NCI-H1105 treated with DMSO at 0.1 percent for 48 hours (cell line): ENCODE data around the gene SCAI.
"Not testable (repeated sequence)": the region's sequence is repeated elsewhere in the genome, so short reads cannot be mapped to it uniquely, and the experiment has no call there.

Experiments
- DNase-seq: peaks from one replicate; lab custom pipeline; 2025; lab: John Stamatoyannopoulos, UW

SCAI gene

DNA sequence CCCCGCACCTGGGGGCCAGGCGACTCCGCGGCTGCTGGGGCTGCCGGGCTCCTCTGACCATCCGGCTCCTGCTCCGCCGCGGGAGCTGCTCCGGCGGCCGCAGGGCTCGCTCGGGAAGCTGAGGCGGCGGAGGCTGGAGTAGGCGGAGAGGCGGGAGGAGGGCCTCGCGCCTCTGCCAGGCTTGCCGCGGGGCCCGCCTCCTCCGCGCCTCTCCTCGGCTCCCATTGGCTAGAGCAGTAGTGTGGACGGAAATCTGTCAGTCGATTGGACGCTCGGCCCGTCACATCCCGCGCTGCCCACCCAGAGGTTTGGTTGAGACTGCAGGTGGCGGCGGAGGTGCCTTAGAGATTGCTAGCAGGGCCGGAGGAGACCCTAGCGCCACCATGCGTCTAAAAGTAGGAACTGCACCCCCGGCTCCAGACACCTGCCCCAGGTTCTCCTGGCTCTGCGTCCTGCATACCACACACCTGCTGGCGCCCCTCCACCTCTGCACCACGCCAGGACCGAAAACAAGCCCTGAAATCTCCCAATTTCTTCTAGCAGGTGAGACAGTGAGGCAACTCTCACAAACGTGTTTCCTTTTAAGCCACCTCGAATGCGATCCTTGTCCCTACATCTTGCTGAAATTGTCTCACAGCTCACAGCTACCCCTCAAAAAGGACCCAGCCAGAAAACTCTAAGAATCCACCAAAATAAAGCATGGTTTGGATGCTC is at the start of gene SCAI:
Gene SCAI (minus strand): TSS at position 152 of the 714 bp plus-strand sequence. CDS start 91 bp downstream, at position 61.
- peak; percentile 99 for DNase-seq

DNA sequence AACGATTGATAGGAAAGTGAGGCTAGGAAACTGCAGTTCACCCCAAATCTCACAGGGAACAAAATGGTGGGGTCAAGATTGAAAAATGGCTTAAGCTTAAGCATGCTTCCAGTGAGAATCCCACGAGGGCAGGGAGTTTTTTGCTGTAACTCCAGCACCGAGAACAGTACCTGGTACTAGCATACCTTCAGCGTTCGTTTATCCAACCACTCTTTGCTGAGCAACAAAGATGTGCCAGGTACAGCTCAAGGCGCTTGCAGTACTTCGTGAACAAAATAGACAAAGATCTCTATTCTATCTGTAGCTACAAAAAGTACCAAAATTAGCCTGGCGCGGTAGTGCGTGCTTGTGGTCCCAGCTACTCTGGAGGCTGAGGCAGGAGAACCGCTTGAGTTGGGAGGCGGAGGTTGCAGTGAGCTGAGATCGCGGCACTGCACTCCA is 47.1 kb upstream of the SCAI start:
- peak; percentile 14 for DNase-seq

DNA sequence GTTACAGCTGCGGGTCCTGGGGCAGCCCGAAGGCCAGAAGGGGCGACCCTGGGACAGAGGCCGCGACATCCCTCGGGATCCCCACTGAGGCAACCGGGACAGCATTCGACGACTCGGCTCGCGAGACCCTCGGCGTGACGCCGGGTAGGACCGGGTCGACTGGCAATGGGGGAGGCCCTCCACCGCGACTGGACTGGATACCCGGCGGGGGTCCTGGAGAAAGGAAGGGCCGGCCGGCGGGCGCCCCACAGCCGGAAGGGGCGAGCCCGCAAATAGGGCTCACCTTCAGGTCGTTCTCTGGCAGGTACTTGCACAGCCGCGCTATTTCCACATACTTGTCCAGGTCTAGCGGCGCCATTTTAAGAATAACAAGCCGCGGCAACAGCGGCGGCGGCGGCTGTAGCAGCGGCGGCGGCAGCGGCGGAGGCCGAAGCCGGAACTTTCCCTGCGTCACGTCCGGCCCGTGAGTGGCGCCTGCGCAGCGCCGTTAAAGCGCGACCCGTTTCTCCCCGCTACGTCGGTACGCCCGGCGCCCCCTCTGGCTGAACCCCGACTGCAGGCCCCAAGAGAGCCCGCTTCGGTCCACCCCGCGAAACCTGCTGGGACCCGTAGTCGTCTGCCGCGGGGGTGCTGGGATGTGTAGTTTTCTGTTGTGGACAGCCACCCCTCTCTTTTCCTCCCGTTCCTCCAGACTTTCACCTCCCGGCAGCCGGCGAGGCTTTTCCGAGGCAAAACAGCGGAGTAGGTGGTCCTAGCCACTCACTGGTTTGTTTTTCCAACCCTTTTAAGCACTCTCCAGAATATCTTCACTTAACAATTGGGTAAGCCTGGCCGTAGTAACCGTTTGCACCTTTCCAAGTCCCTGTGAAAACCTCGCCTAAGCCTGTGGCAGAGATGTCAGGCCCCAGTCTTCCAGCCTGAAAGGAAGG is 46.3 kb upstream of the SCAI start, which contains the start of gene PPP6C:
Gene PPP6C (minus strand): TSS at position 443 of the 929 bp plus-strand sequence. CDS start 85 bp downstream, at position 358.
- peak; percentile 92 for DNase-seq

- no peak for DNase-seq
Observed at GRCh38 chr9:125189011-125189360, 45.7 kb upstream of the SCAI start.

DNA sequence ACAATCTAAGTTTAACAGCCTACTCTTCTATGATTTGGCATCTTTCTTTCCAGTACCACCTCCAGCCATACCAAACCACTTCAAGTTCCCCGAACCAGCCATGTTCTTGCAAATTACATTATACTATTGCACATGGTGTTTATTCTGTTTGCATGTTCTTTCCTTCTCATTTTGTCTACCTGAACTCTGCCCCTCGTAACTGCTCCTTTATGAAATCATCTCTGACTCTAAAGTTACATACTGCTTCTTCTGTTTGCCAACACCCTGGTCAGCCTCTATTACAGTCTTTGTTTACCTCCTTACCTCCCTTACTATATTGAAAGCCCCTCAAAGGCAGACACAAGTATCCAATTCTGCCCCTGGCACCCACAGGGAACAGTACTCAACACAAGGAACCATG is 40.2 kb upstream of the SCAI start:
- no peak for DNase-seq

DNA sequence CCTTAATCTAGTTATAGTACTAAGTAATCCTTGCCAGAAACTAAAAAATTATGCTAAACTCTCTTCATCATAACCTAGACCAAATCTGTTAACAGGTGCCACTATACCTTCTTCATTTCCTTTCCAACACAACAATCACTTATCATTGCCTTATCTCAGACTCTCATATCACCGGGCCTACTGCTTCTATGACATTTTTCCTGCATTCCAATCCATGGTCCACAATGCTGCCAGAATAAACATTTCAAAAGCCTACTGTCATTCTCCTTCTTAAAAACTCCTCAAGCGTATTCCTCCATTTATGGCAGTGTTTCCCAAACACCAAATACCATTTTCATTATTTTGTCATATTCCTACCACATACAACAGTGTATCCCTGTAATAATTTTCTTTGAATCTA is 39.7 kb upstream of the SCAI start:
- no peak for DNase-seq

DNA sequence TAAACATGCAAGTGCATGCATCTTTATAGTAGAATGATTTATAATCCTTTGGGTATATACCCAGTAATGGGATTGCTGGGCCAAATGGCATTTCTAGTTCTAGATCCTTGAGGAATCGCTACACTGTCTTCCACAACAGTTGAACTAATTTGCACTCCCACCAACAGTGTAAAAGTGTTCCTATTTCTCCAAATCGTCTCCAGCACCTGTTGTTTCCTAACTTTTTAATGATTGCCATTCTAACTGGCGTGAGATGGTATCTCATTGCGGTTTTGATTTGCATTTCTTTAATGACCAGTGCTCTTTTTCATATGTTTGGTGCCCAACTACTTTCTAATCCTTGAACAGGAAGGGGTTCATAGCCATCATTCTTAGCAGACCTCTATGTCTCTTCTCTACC is 38.4 kb upstream of the SCAI start:
- not testable (repeated sequence) for DNase-seq

DNA sequence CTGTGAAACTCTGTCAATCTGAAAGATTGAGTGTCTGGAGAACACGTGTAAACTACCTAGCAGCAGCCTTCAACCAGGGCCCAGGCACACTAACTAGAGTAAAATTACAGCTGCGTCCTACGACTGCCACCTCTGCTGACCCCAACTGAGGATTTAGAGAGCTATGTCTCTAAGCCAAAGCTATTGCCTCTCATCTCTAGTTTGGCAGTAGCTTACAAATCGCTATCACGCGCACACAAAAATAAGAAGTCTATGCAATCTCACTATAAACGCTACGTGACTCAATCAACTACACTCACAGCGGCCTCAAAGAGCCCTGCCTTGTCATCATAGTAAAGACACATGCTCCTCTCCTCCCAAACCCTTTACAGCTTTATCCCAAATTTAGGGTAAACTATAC is 37.5 kb upstream of the SCAI start:
- DNase-seq: no peak

DNA sequence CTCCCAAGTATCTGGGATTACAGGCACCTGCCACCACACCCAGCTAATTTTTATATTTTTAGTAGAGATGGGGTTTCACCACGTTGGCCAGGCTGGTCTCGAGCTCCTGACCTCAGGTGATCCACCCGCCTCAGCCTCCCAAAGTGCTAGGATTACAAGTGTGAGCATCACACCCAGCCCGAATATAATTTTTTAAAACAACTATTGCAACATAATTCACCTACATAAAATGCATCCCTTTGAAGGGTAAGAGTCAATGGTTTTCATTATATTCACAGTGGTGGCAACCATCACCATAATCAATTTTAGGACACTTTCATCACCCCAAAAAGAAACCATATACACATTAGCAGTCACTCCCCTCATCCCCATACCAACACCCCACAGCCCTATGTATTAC is 36.4 kb upstream of the SCAI start:
- not testable (repeated sequence) for DNase-seq

DNA sequence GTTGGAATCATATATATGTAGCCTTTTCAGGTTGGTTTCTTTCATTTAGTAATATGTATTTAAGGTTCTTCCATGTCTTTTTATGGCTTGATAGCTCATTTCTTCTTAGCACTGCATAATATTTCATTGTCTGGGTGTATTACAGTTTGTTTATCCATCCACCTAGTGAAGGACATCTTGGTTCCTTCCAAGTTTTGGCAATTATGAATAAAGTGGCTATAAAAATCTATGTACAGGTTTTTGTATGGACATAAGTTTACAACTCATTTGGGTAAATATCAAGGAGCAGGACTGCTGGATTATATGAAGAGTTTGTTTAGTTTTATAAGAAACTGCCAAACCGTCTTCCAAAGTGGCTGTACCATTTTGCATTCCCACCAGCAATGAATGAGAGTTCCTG is 34.6 kb upstream of the SCAI start:
- no peak for DNase-seq

GRCh38 chr9:125176636-125177035 is 33.3 kb upstream of the SCAI start:
- DNase-seq: no peak

- DNase-seq: no peak
Observed at GRCh38 chr9:125172031-125172755, 28.9 kb upstream of the SCAI start.

- DNase-seq: no peak
Observed at GRCh38 chr9:125169895-125170294, 26.6 kb upstream of the SCAI start.

- no peak for DNase-seq
Observed at GRCh38 chr9:125166762-125167161, 23.4 kb upstream of the SCAI start.

DNA sequence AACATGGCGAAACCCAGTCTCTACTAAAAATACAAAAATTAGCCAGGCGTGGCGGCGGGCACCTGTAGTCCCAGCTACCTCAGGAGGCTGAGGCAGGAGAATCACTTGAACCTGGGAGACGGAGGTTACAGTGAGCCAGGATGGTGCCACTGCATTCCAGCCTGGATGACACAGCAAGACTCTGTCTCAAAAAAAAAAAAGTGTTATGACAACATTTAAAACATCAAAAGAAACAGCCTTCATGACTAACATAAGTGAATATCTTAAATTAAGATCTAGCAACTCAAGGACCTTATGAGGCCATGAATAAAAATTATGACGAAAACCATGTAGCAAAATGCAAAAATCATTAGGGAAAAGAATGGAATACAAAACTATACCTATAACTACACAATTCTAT is 19.6 kb upstream of the SCAI start:
- DNase-seq: not testable (repeated sequence)

DNA sequence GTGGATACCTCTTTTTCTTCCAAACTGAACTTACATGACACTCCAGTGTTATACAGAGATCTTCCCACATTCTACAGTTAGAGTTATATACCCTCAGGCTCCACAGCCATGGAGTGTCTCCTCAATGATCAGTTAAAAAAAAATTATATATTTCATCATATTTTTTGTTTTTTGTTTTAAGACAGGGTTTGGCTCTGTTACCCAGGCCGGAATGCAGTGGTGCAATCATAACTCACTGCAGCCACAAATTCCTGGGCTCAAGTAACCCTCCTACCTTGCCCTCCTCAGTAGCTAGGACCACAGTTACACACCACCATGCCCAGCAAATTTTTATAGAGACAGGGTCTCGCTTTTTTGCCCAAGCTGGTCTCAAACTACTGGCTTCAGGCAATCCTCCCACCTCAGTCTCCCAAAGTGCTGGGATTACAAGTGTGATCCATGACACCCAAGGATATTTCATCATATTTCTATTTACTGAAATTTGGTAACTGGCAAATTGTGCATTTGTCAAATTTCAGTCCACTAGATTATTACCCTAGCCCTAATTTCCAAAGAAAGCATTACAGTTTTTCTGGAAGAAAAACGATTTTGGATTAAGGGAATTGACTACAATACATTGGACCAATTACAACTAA is 18.1 kb upstream of the SCAI start:
- no peak for DNase-seq

GRCh38 chr9:125160750-125161149 is 17.4 kb upstream of the SCAI start:
- DNase-seq: no peak

GRCh38 chr9:125156551-125156950 is 13.2 kb upstream of the SCAI start:
- DNase-seq: no peak

DNA sequence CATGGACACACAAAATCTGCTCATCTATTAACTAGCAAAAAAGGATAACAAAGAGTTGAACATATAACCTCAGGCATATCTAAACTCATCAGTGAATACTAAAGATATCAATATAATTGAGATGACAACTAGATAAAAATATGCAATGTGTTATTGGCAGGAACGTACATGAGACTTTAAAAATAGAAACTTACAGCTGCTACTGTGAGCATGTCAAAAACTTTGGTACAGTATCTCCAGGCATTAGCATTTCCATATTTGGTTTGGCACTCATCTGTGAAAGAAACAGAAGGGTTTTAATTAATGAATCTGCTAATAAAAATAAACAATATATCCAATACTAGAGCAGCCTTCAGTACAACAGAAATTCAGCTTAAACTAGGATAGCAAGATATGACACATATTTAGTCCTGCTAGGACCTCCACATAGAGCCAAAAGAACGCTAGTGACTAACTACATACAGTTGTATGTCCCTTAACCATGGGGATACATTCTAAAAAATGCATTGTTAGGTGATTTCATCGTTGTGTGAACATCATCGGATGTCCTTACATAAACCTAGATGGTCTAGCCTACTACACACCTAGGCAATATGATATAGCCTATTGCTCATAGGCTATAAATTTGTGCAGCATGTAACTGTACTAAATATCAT is 10.5 kb upstream of the SCAI start:
- no peak for DNase-seq

- DNase-seq: no peak
Observed at GRCh38 chr9:125151730-125152129, 8.4 kb upstream of the SCAI start.
